ENCODE results near the gene SNAPC1. TPM values are rescaled to one million over a fixed set of nuclear protein-coding genes. Genes with fewer than 3 reads are reported as not detected.

Gene SNAPC1
- total RNA-seq, 1 donor from 2014 or later: 13.7 TPM

- ATAC-seq (ENCODE audit: poor library complexity) (no peak), DNase-seq (no peak)
- intact Hi-C loops (cut with DNase I): no loop called here
These were observed 12.6 kb downstream of the SNAPC1 start for GRCh38 chr14:61774861-61775260.

GRCh38 chr14:61780125-61780524 lies 17.9 kb downstream of the SNAPC1 start:
- intact Hi-C loops (cut with DNase I): no loop called here
- DNase-seq (no peak), ATAC-seq (ENCODE audit: poor library complexity) (no peak)

GRCh38 chr14:61797309-61797708 lies 35.1 kb downstream of the SNAPC1 start:
- ATAC-seq (ENCODE audit: poor library complexity) (no peak), DNase-seq (no peak)
- intact Hi-C loops (cut with DNase I): no loop called here

- DNase-seq: no peak
These were observed 39.9 kb downstream of the SNAPC1 start for GRCh38 chr14:61802010-61802568.

GRCh38 chr14:61803755-61804154 lies 41.5 kb downstream of the SNAPC1 start:
- DNase-seq (no peak), ATAC-seq (ENCODE audit: poor library complexity) (no peak)
- intact Hi-C loops (cut with DNase I): no loop called here

More at GRCh38 chr14:61802010-61802568, 39.9 kb downstream of the SNAPC1 start:
- no peak for ATAC-seq (ENCODE audit: poor library complexity)
- intact Hi-C loops (cut with DNase I): no loop called here

- intact Hi-C loops (cut with DNase I): no loop called here
- no peak for DNase-seq
- no peak for ATAC-seq (ENCODE audit: poor library complexity)
These were observed 43.2 kb downstream of the SNAPC1 start for GRCh38 chr14:61805451-61805850.

- intact Hi-C loops (cut with DNase I): no loop called here
- ATAC-seq (ENCODE audit: poor library complexity): no peak
- DNase-seq: no peak
These were observed 49.7 kb downstream of the SNAPC1 start for GRCh38 chr14:61811882-61812346.

GRCh38 chr14:61812347-61813095 lies 50.3 kb downstream of the SNAPC1 start, which contains the start of gene SYT16:
SYT16 (plus strand) TSS chr14:61812703.
- intact Hi-C loops (cut with DNase I): no loop called here
- DNase-seq (no peak), ATAC-seq (ENCODE audit: poor library complexity) (peak; percentile 41)

GRCh38 chr14:61813096-61813606 lies 50.9 kb downstream of the SNAPC1 start:
- DNase-seq (no peak), ATAC-seq (ENCODE audit: poor library complexity) (no peak)
- intact Hi-C loops (cut with DNase I): no loop called here

GRCh38 chr14:61822458-61822857 lies 60.2 kb downstream of the SNAPC1 start:
- no peak for DNase-seq
- intact Hi-C loops (cut with DNase I): no loop called here

GRCh38 chr14:61832783-61833182 lies 70.6 kb downstream of the SNAPC1 start:
- intact Hi-C loops (cut with DNase I): loop anchor here (10.0 kb wide), 1 partner anchor 538 kb away; no protein-coding TSS in a partner anchor
- DNase-seq (no peak), ATAC-seq (ENCODE audit: poor library complexity) (no peak)

More at GRCh38 chr14:61822458-61822857, 60.2 kb downstream of the SNAPC1 start:
- ATAC-seq (ENCODE audit: poor library complexity): no peak

GRCh38 chr14:61836184-61836583 lies 74.0 kb downstream of the SNAPC1 start:
- intact Hi-C loops (cut with DNase I): loop anchor here (2.0 to 10.0 kb wide), 2 partner anchors 379 to 541 kb away; no protein-coding TSS in a partner anchor
- DNase-seq: no peak
- ATAC-seq (ENCODE audit: poor library complexity): no peak

- DNase-seq (no peak), ATAC-seq (ENCODE audit: poor library complexity) (no peak)
- intact Hi-C loops (cut with DNase I): loop anchor here (2.0 to 10.0 kb wide), 2 partner anchors 380 to 542 kb away; no protein-coding TSS in a partner anchor
These were observed 74.6 kb downstream of the SNAPC1 start for GRCh38 chr14:61836807-61837206.

GRCh38 chr14:61837336-61838229 lies 75.4 kb downstream of the SNAPC1 start:
- ATAC-seq (ENCODE audit: poor library complexity): peak; percentile 98
- peak; percentile 83 for DNase-seq
- intact Hi-C loops (cut with DNase I): loop anchor here (2.0 to 10.0 kb wide), 2 partner anchors 381 to 543 kb away; no protein-coding TSS in a partner anchor

GRCh38 chr14:61838661-61839245 lies 76.5 kb downstream of the SNAPC1 start:
- no peak for ATAC-seq (ENCODE audit: poor library complexity)
- intact Hi-C loops (cut with DNase I): loop anchor here (10.0 kb wide), 1 partner anchor 544 kb away; no protein-coding TSS in a partner anchor
- DNase-seq: no peak

- peak; percentile 34 for ATAC-seq (ENCODE audit: poor library complexity)
- no peak for DNase-seq
- intact Hi-C loops (cut with DNase I): loop anchor here (10.0 kb wide), 1 partner anchor 545 kb away; no protein-coding TSS in a partner anchor
These were observed 77.3 kb downstream of the SNAPC1 start for GRCh38 chr14:61839507-61839906.

GRCh38 chr14:61841145-61841544 lies 78.9 kb downstream of the SNAPC1 start:
- intact Hi-C loops (cut with DNase I): no loop called here
- no peak for ATAC-seq (ENCODE audit: poor library complexity)
- DNase-seq: no peak
